ENCODE measurements around the gene DHDH. TPM values are rescaled to one million over a fixed set of nuclear protein-coding genes. Genes with fewer than 3 reads are reported as not detected.
"Not testable (repeated sequence)": the region's sequence is repeated elsewhere in the genome, so short reads cannot be mapped to it uniquely, and the experiment has no call there.

Gene DHDH
- 1 to 10 TPM; 1.9 to 6.3 (median 2.8) TPM for total RNA-seq

GRCh38 chr19:48933382-48933932 is at the start of gene DHDH:
DHDH (plus strand) TSS chr19:48933699; CDS start chr19:48933722, 23 bp downstream.
- Histone ChIP-seq H3K4me3 (peak within 1 kb of the TSS; percentile 41 to 56 (median 51)), H3K4me1 (peaks cover 0 to 18% (median 7%) of the 10 kb centered on the region in 4 donors), H3K27ac (peak within 1 kb of the TSS; percentile 38 to 75 (median 56)), H3K9me3 (no peaks in the 10 kb centered on the region), H3K27me3 (no peaks in the 10 kb centered on the region), H3K36me3 (no peaks in the 10 kb centered on the region)
- 1 to 4% methylated on average over 9 to 23 of the region's 43 CpGs for whole genome bisulfite sequencing, 2 donors
- peak; percentile 93 to 98 for DNase-seq
- no peak for TF ChIP-seq EP300 (IDR thresholded peaks at IDR 0.05)
- peak in 2 of 4 donors; percentile 55 to 85 for TF ChIP-seq POLR2A (IDR thresholded peaks at IDR 0.05)
- TF ChIP-seq POLR2AphosphoS5 (IDR thresholded peaks at IDR 0.05): peak; percentile 52 to 81
- peak; percentile 91 to 93 for ATAC-seq (ENCODE audit: low FRiP score in 2 of 2)

DNA sequence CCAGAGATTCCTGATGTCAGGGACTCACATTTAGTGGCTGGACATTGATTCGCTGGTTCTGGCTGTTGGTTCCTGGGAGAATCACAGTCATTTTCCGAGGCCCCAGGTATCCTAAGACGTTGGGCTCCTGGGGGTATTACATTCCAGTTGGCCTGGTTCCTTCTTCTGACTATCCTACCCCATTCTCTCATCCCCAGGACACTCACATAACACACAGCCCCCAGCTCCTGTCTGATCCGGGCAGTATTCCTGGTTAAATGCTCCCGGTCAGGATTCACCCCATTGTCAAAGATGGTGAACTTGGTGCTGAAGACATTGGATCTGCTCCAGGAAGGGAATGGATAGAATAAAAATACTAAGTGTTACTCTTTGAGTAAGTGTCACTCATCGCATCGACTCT is 49.8 kb upstream of the DHDH start:
- H3K4me3 ChIP-seq: no peak overlapping the region
- H3K9me3 ChIP-seq: no peaks in the 10 kb centered on the region
- no peaks in the 10 kb centered on the region for H3K27me3 ChIP-seq
- ATAC-seq (ENCODE audit: low FRiP score in 2 of 2) (no peak), DNase-seq (no peak)
- 97% methylated on average over 7 of the region's 7 CpGs for WGBS, 2 donors
- no peaks in the 10 kb centered on the region for H3K36me3 ChIP-seq
- TF ChIP-seq POLR2AphosphoS5 (IDR thresholded peaks at IDR 0.05): no peak
- no peak for TF ChIP-seq CTCF (IDR thresholded peaks at IDR 0.05)
- TF ChIP-seq EP300 (IDR thresholded peaks at IDR 0.05): no peak
- TF ChIP-seq POLR2A (IDR thresholded peaks at IDR 0.05): no peak
- H3K4me1 ChIP-seq: peaks cover under 1 to 15% (median 13%) of the 10 kb centered on the region in 4 donors
- H3K27ac ChIP-seq: no peak overlapping the region

GRCh38 chr19:48887861-48888612 is 45.5 kb upstream of the DHDH start:
- Histone ChIP-seq H3K27me3 (no peaks in the 10 kb centered on the region), H3K9me3 (no peaks in the 10 kb centered on the region), H3K4me1 (no peaks in the 10 kb centered on the region), H3K27ac (no peak overlapping the region), H3K36me3 (no peaks in the 10 kb centered on the region), H3K4me3 (no peak overlapping the region)
- 91 to 96% methylated on average over 20 to 21 of the region's 21 CpGs for WGBS, 2 donors
- TF ChIP-seq POLR2A (IDR thresholded peaks at IDR 0.05) (no peak), EP300 (IDR thresholded peaks at IDR 0.05) (no peak), POLR2AphosphoS5 (IDR thresholded peaks at IDR 0.05) (no peak), CTCF (IDR thresholded peaks at IDR 0.05) (no peak)
- ATAC-seq (ENCODE audit: low FRiP score in 2 of 2) (no peak), DNase-seq (peak in 1 of 2 donors; percentile 55)

- not testable (repeated sequence) for H3K4me1 ChIP-seq; H3K27ac ChIP-seq; DNase-seq; H3K27me3 ChIP-seq; H3K36me3 ChIP-seq; H3K4me3 ChIP-seq; H3K9me3 ChIP-seq; ATAC-seq (ENCODE audit: low FRiP score in 2 of 2)
- WGBS, 2 donors: 65 to 81% methylated on average over 2 to 3 of the region's 3 CpGs
These were observed 44.0 kb upstream of the DHDH start for GRCh38 chr19:48889496-48889895.

DNA sequence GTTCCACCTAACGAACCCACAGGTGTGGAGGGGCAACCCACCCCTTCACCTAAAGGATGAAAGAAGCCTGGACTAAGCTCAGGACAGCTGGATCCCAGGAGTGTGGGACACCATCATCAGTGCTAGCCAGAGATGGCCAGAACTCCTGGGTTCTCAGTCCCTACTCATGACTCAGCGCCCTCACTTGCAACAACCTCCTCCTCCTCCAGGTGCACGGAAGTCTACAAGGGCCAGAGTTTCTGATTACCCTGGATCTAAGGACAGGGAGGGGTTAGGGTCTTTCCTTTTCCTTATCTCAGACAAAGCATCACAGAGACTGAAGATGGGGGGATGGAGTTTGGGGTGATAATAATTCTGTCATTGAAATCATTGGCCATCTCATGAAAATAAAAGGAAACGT is 42.9 kb upstream of the DHDH start:
- Histone ChIP-seq H3K27me3 (no peaks in the 10 kb centered on the region), H3K4me1 (peaks cover 3 to 6% (median 4%) of the 10 kb centered on the region in 4 donors), H3K9me3 (no peaks in the 10 kb centered on the region), H3K27ac (no peak overlapping the region), H3K36me3 (no peaks in the 10 kb centered on the region), H3K4me3 (no peak overlapping the region)
- ATAC-seq (ENCODE audit: low FRiP score in 2 of 2): no peak
- no peak for DNase-seq
- 79 to 88% methylated on average over 4 of the region's 4 CpGs for WGBS, 2 donors
- TF ChIP-seq POLR2A (IDR thresholded peaks at IDR 0.05) (no peak), EP300 (IDR thresholded peaks at IDR 0.05) (no peak), POLR2AphosphoS5 (IDR thresholded peaks at IDR 0.05) (no peak), CTCF (IDR thresholded peaks at IDR 0.05) (no peak)

All from upper lobe of left lung (tissue), 6 donors.